HepG2 (cell line): ENCODE data around the gene CACNG5. TPM values are rescaled to one million over a fixed set of nuclear protein-coding genes. Genes with fewer than 3 reads are reported as not detected.

Source experiments
- CENPBD1 ChIP-seq: sonication (generic); formaldehyde crosslinking; IDR thresholded peaks from 2 replicates; pipeline ENCODE4 v1.8.0; 2022; ENCODE audit warnings: missing genetic modification reagents, low read depth, mild to moderate bottlenecking, borderline replicate concordance
- ELK4 ChIP-seq: sonication (generic); formaldehyde crosslinking; IDR thresholded peaks from 2 replicates; pipeline ENCODE4 v1.9.0; 2021; ENCODE audit warnings: missing genetic modification reagents, borderline replicate concordance
- FOXA1 ChIP-seq, 2 experiments: fragments of 450-650 bp in 1 of 2; sonication (generic) in 1 of 2; formaldehyde crosslinking in 1 of 2; IDR thresholded peaks; 2 replicates each; pipeline versions ENCODE4 v1.4.0 to v1.6.1; 2016 to 2020; ENCODE audit warnings: missing genetic modification reagents in 1 of 2
- GABPB1 ChIP-seq: IDR thresholded peaks from 2 replicates; pipeline ENCODE4 v1.6.1; 2016; ENCODE audit warnings: mild to moderate bottlenecking, missing genetic modification reagents, moderate library complexity, missing compliant biosample characterization
- GLI4 ChIP-seq: sonication (generic); formaldehyde crosslinking; IDR thresholded peaks from 2 replicates; pipeline ENCODE4 v1.5.1; 2020; ENCODE audit warnings: missing genetic modification reagents, mild to moderate bottlenecking, moderate library complexity, borderline replicate concordance
- HOXA7 ChIP-seq: sonication (generic); formaldehyde crosslinking; IDR thresholded peaks from 2 replicates; pipeline ENCODE4 v1.8.1; 2022; ENCODE audit warnings: mild to moderate bottlenecking, missing genetic modification reagents, moderate library complexity
- MIER2 ChIP-seq: IDR thresholded peaks from 2 replicates; pipeline ENCODE4 v1.6.1; 2016; ENCODE audit warnings: missing biosample characterization, missing genetic modification reagents
- MYNN ChIP-seq: sonication (generic); formaldehyde crosslinking; IDR thresholded peaks from 2 replicates; pipeline ENCODE4 v1.4.0; 2020; ENCODE audit warnings: mild to moderate bottlenecking, low read depth, missing genetic modification reagents
- NFE2L2 ChIP-seq: fragments of 150-350 bp; IDR thresholded peaks from 2 replicates; pipeline ENCODE4 v1.6.1; 2014; ENCODE audit warnings: low read length
- PAF1 ChIP-seq: IDR thresholded peaks from 2 replicates; pipeline ENCODE4 v1.6.1; 2016; ENCODE audit warnings: missing genetic modification reagents, missing compliant biosample characterization
- POGZ ChIP-seq: sonication (generic); formaldehyde crosslinking; IDR thresholded peaks from 2 replicates; pipeline ENCODE4 v1.4.0; 2020; ENCODE audit warnings: mild to moderate bottlenecking, missing genetic modification reagents
- SKIL ChIP-seq: sonication (generic); formaldehyde crosslinking; IDR thresholded peaks from 2 replicates; pipeline ENCODE4 v1.8.0; 2022; ENCODE audit warnings: missing genetic modification reagents, mild to moderate bottlenecking, moderate library complexity, borderline replicate concordance
- THAP7 ChIP-seq: sonication (generic); formaldehyde crosslinking; IDR thresholded peaks from 2 replicates; pipeline ENCODE4 v1.8.1; 2023; ENCODE audit warnings: mild to moderate bottlenecking, missing genetic modification reagents
- USF2 ChIP-seq, 2 experiments: sonication (generic) in 1 of 2; formaldehyde crosslinking in 1 of 2; IDR thresholded peaks; 2 replicates each; pipeline versions ENCODE4 v1.5.1 to v1.6.1; 2011 to 2020; ENCODE audit warnings: borderline replicate concordance in 1 of 2, low read depth in 1 of 2, low read length in 1 of 2, mild to moderate bottlenecking in 1 of 2, missing genetic modification reagents in 1 of 2, moderate library complexity in 1 of 2
- ZBTB34 ChIP-seq: sonication (generic); formaldehyde crosslinking; IDR thresholded peaks from 2 replicates; pipeline ENCODE4 v1.8.0; 2022; ENCODE audit warnings: mild to moderate bottlenecking, missing genetic modification reagents
- ZFP36L2 ChIP-seq: sonication (generic); formaldehyde crosslinking; IDR thresholded peaks from 2 replicates; pipeline ENCODE4 v1.4.0; 2020; ENCODE audit warnings: missing genetic modification reagents
- ZNF3 ChIP-seq: IDR thresholded peaks from 2 replicates; pipeline ENCODE4 v1.7.0; 2017; ENCODE audit warnings: inconsistent platforms
- ZNF678 ChIP-seq: sonication (generic); formaldehyde crosslinking; IDR thresholded peaks from 2 replicates; pipeline ENCODE4 v1.4.0; 2020; ENCODE audit warnings: mild to moderate bottlenecking, missing genetic modification reagents
- ZNF704 ChIP-seq: sonication (generic); formaldehyde crosslinking; IDR thresholded peaks from 2 replicates; pipeline ENCODE4 v1.8.1; 2023; ENCODE audit warnings: mild to moderate bottlenecking, inconsistent platforms, moderate library complexity, missing genetic modification reagents, borderline replicate concordance
- polyA plus RNA-seq, 8 experiments: library from polyadenylated mRNA; depleted of rRNA in 3 of 8; stranded (reverse) in 7 of 8; unstranded in 1 of 8; fragments of >200 nt; fragmentation: Illumina TruSeq in 4 of 8; extraction: Trizol in 4 of 8; gene quantifications; 2 replicates each; pipeline versions ENCODE4 v1.2.1 to v1.2.3, GENCODE V29; 2011 to 2016; ENCODE audit warnings: low read depth in 4 of 8, missing spikeins in 1 of 8, mixed read lengths in 1 of 8; ENCODE audit not compliant: insufficient read depth in 1 of 8
- total RNA-seq, 5 experiments: library from RNA; depleted of rRNA; stranded (reverse); fragments of >200 nt; fragmentation: Illumina TruSeq; extraction: Trizol; gene quantifications; 2 replicates each; pipeline ENCODE4 v1.2.3, GENCODE V29; 2016; ENCODE audit warnings: low read depth in 1 of 5

CACNG5 gene
- total and polyA plus RNA-seq, 2 of the 13 experiments (the other 11 are each of a cell fraction or from before 2014, with no cell fraction given) = not detected

- TF ChIP-seq ZNF704 (CRISPR knock-in tag) (no peak), GABPB1 (CRISPR knock-in tag) (no peak), GLI4 (CRISPR knock-in tag) (no peak; the same call in 1 of the 2 replicates), ZFP36L2 (no peak), MYNN (no peak), ZNF3 (CRISPR knock-in tag) (no peak), USF2 (IDR thresholded peaks at IDR 0.05; ENCODE audit: low read depth, low read length) (no peak), USF2 (CRISPR knock-in tag; IDR thresholded peaks at IDR 0.05; ENCODE audit: borderline replicate concordance) (no peak), ELK4 (no peak), ZNF678 (no peak), SKIL (CRISPR knock-in tag) (no peak), FOXA1 (IDR thresholded peaks at IDR 0.05) (no peak), FOXA1 (CRISPR knock-in tag; IDR thresholded peaks at IDR 0.05) (no peak), NFE2L2 (no peak), CENPBD1 (CRISPR knock-in tag) (no peak), HOXA7 (CRISPR knock-in tag) (no peak), PAF1 (CRISPR knock-in tag) (no peak), MIER2 (peak; percentile 97), POGZ (CRISPR knock-in tag) (no peak), THAP7 (CRISPR knock-in tag) (no peak), ZBTB34 (CRISPR knock-in tag) (no peak)
Measured at GRCh38 chr17:66829386-66829864, 5.5 kb upstream of the CACNG5 start (continued).
